OCI-LY7 (cell line): Measurements from ENCODE around the gene HEATR5A.

Experiments used
- EZH2phosphoT487 ChIP-seq: fragments of 200-600 bp; sonication (generic); IDR thresholded peaks from 2 replicates; pipeline ENCODE4 v1.6.1; 2018; ENCODE audit warnings: low read depth, borderline replicate concordance, mild to moderate bottlenecking, mixed run types, antibody characterized with exemption, low read length, moderate library complexity, mixed read lengths
- TF ChIP-seq, protein P1 (sequence below): fragments of 200-600 bp; sonication (generic); conservative IDR thresholded peaks from 2 replicates; pipeline ENCODE4 v1.5.1; 2014; ENCODE audit warnings: mild to moderate bottlenecking, antibody characterized with exemption, low read length, moderate library complexity, mixed read lengths

DNA sequence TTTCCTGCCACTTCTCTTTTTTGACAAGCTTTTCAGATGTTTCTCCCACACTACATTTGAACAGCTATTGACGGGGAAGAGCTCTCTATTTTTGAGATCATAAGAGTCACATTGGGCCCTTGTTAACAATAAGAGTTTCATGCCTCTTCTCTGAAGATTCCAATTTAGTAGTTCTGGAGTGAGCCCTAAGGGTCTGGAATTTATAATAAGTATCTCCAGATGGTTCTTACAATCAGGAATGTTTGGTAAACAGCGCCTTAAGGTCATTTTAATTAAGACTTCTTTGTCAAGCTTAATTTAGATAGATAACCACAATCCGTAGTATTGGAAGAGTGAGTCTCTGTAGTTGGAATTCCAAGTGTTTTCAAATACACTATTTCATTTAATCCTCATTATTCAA is 152.1 kb downstream of the HEATR5A start:
- TF ChIP-seq, protein P1, sequence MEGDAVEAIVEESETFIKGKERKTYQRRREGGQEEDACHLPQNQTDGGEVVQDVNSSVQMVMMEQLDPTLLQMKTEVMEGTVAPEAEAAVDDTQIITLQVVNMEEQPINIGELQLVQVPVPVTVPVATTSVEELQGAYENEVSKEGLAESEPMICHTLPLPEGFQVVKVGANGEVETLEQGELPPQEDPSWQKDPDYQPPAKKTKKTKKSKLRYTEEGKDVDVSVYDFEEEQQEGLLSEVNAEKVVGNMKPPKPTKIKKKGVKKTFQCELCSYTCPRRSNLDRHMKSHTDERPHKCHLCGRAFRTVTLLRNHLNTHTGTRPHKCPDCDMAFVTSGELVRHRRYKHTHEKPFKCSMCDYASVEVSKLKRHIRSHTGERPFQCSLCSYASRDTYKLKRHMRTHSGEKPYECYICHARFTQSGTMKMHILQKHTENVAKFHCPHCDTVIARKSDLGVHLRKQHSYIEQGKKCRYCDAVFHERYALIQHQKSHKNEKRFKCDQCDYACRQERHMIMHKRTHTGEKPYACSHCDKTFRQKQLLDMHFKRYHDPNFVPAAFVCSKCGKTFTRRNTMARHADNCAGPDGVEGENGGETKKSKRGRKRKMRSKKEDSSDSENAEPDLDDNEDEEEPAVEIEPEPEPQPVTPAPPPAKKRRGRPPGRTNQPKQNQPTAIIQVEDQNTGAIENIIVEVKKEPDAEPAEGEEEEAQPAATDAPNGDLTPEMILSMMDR = no peak
- no peak for TF ChIP-seq EZH2phosphoT487
